Right lung (tissue), 10 donors: ENCODE results near the gene AGK. TPM values are rescaled to one million over a fixed set of nuclear protein-coding genes. Genes with fewer than 3 reads are reported as not detected.

Experiments used
- DNase-seq, 2 donors: peaks; one replicate each; pipeline ENCODE4 v3.0.0-alpha.2; 2013
- long read RNA-seq, 8 donors: transcript quantifications; one replicate each; lab custom pipeline, GENCODE V29; 2026
- polyA plus RNA-seq, 5 donors: library from polyadenylated mRNA; unstranded; fragments of 120-200 nt; gene quantifications; one replicate each; pipeline versions ENCODE4 v1.2.1 to v1.2.3, GENCODE V29; 2013; ENCODE audit warnings: inconsistent platforms in 1 of 5, low replicate concordance in 1 of 5; ENCODE audit not compliant: insufficient read length in 5 of 5, insufficient read depth in 1 of 5

AGK gene
- polyA plus RNA-seq = 10 to 100 TPM; 34.6 to 41.5 (median 40.2) TPM
- long read RNA-seq, donor 1, partial matches to known transcripts = 0 of 2 reads
- long read RNA-seq, donor 1, other reads (novel, unspliced or antisense) = 0 of 2 reads
- long read RNA-seq, donor 2 = 0 reads
- long read RNA-seq, donor 3, partial matches to known transcripts = 0 of 1 reads
- long read RNA-seq, donor 3, other reads (novel, unspliced or antisense) = 0 of 1 reads
- long read RNA-seq, donor 4 = 0 reads
- long read RNA-seq, donor 5, partial matches to known transcripts = 0 of 2 reads
- long read RNA-seq, donor 5, other reads (novel, unspliced or antisense) = 0 of 2 reads
- long read RNA-seq, donor 6, partial matches to known transcripts = 0 of 1 reads
- long read RNA-seq, donor 6, other reads (novel, unspliced or antisense) = 0 of 1 reads
- long read RNA-seq, donor 7, partial matches to known transcripts = 10 of 17 reads
- long read RNA-seq, donor 7, other reads (novel, unspliced or antisense) = 5 of 17 reads
- long read RNA-seq, donor 8, partial matches to known transcripts = 0 of 1 reads
- long read RNA-seq, donor 8, other reads (novel, unspliced or antisense) = 0 of 1 reads

- peak; percentile 62 to 71 for DNase-seq
Observed at GRCh38 chr7:141551094-141551781, at the start of gene AGK. TSS of gene AGK (plus strand) at chr7:141551410. CDS start at chr7:141555467, 4,057 bp downstream.

GRCh38 chr7:141501451-141501850, 49.8 kb upstream of the AGK start:
- no peak for DNase-seq

DNA sequence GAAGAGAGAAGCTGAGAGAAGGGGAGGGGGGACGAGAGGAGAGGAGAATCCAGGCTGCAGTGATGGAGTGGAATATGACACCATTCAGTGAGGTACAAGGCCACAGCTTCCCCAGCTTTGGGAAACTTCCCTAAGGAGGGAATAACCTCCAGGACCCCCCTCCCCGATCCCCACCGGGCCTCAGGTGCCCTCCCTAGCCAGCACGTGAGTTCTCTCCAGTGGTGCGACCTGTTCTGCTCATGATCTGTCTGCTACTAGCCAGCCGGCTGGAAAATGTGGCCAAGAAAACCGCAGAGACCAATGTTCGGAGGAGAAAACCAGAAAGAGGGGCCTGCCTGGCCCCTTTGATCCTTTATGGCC, 39.9 kb upstream of the AGK start:
- no peak for DNase-seq

- DNase-seq = no peak
Observed at GRCh38 chr7:141511676-141512396, 39.4 kb upstream of the AGK start.

DNA sequence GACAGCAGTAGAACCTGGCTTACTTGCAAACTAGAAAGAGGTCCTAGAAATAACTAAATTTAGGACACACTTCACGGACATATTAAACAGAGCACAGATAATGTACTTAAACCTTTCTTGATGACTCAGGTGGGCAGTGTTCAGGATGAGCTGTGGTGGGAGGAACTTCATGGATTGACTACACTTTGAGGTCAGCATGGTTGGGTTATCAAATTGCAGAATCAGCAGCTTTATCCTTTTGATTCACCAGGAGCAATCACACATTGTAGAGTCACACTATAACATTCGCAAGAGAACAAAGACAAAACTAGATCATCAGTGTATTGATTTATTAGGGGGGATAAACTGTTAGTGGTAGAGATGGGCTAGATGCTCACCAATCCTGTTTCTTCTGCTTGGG, 38.6 kb upstream of the AGK start:
- DNase-seq = no peak

GRCh38 chr7:141513720-141514119, 37.5 kb upstream of the AGK start:
- DNase-seq = no peak

DNA sequence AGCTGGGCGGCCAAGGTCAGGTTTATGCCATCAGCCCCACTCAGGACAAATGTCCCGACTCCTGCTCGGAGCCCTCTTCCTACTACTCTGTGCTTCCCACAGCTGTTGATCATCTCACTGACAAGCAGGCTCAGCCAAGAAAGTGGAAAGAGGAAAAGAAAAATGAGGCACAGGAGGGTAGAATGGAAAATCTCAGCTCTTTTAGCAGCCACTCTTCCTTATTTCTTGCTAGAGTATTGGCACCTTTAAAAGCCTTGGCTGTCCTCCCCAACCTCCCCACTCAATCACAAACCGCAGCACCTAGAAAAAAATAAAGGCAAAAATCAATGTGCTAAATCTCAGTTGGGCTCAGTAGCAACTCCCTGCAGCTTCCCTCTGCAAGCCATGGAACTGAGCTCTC, 35.3 kb upstream of the AGK start:
- no peak for DNase-seq

- no peak for DNase-seq
Observed at GRCh38 chr7:141519623-141520022, 31.6 kb upstream of the AGK start.

DNA sequence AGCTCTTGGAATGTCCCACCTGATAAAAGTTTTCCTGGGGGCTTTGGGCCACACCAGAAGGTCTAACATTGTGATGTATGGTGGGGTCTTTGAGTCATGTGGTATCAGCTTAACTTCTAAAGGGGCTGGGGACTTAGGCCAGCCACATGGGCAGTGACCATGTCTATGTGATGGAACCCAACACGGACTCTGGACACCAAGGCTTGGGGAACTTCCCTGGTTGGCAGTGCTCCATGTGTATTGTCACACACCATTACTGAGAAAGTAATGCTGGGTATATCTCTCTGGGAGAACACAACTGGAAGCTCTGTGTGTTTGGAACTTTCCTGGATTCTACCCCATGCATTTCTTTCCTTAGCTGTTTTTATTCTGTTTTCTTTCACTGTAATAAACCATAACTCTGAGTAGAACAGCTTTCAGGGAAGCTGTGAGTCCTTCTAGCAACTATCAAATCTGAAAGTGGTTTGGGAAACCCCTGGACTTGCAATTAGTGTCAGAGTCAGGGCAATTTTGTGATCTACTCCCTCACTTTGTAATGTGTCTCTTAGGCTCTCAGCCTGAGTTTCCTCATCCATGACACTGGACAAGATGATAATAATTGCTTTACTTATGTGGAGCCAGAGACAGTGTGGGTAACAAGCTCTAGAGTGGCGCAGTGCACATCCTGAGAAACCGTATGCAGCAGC, 28.4 kb upstream of the AGK start:
- DNase-seq = no peak

DNA sequence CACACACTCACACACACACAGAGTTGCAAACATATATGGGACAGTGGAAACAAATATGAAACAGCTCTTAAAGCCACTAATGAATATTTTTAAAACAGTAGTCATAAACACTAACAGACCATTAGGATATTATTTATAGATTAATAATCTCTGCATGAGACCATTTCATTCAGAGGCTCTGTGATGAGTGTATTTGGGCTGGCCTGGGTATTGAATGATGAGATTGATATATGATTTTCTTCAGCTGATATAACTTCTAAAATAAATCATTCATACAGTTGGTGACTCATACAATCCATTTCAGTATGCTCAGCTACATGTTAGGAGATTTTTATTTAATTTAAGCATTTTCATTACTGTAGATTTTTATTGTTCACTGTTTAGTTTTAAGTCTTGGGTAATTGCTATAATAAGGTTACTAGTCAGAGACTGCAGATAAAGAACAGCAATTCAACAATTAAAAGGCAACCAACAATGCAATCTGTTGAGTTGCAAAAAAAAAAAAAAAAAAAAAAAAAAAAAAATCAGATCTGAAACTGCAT, 25.2 kb upstream of the AGK start:
- DNase-seq = no peak

DNA sequence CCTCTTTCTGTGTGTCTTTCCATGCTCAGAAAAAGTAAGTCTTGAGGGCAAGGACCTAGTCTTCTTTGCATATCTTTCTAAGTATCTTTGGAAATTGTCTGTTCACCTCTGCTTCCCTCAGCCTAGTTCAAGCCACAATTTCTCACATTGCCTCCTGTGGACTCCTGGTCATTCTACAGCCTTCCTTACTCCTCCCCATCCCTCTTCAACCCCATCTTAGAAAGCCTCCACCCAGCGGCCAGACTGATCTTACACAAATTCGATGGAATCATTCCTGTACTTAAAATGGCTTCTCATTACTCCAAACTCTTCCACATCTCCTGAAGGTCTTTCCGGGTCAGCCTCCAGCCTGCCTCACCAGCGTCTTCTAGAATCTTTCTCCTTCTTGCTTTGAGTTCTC, 24.1 kb upstream of the AGK start:
- no peak for DNase-seq

DNA sequence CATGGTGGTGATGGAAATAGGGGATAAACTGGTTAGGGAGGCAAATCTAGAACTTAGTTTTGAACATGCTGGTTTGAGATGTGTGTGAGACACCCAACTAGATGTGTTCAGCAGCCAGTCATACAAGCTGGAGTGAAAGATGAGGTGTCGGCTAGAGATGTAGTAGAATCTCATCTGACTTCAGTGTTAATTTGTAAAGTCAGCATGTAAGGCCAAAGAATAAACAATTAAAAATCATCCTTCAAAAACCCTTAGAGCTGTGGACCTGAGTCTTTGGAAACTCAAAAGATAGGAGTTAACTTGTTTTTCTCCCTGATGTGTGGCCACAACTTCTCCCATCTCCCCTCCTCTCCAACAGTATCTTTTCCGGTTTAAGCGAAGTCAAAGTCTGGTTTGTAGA, 22.8 kb upstream of the AGK start:
- no peak for DNase-seq

GRCh38 chr7:141533149-141533949, 17.9 kb upstream of the AGK start:
- DNase-seq = peak; percentile 67 to 82

DNA sequence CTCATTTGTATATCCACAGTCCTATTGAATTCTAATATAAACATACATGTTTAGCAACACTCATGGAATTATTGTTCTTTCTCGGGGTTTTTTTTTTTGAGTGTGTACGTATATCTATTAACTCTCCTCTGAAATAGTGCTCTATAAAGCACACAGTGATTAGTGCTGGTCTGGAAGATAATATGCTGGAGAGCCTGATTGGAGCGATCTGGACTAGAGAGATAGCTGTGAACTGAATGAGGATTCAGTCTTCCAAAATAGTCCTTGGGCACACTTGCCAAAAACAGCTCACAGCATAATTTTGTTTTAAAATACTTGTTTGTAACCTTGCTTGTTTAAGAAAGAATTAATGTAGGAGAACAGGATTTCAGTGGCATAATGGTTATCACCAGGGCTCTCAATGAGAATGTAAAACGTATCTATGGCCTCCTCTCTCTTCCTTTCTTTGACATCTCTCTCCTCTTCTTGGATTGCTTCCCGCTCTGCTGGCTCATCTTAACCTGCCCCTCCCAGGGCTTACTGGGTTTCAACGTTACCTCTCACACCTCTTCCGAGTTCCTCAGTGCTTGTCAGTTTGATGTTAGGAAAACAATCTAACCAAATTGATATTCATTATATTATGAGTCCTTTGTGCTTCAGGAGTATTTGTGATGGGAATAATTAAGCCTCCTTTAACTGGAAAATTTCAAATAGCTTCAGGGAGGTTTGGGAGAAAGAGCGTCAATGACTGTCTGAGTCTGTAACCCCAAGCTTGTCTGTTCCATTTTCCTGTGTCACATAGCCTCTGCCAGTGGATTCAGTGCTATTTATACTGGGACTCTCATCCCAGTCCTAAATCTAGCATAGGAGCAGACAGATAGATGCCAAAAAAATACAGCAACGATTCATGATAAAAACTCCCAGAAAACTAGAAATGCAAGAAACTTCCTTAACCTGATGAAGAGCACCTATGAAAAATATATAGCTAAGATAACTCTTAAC, 16.2 kb upstream of the AGK start:
- DNase-seq = no peak

- no peak for DNase-seq
Observed at GRCh38 chr7:141537906-141538305, 13.3 kb upstream of the AGK start.

GRCh38 chr7:141541375-141541774, 9.8 kb upstream of the AGK start:
- DNase-seq = no peak

DNA sequence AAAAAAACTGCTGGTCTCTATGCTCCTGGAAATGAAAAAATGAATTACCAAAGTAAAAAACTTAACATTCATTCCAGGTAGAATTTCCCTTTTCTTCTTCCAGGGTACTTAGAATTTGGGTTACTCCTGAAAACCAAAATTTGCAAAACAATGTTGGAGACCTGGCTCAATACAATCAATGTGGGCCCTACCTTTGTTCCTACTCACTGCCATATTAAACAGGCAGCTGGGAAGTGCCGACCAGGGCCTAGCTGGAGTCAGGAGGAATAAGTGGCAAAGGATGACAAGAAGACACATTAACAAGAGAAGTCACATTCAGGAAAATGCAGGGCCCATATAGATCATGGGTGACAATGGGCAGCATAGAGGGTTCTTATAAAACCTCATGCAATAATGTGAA, 6.4 kb upstream of the AGK start:
- no peak for DNase-seq

- DNase-seq = no peak
Observed at GRCh38 chr7:141549582-141549981, 1.6 kb upstream of the AGK start.

DNA sequence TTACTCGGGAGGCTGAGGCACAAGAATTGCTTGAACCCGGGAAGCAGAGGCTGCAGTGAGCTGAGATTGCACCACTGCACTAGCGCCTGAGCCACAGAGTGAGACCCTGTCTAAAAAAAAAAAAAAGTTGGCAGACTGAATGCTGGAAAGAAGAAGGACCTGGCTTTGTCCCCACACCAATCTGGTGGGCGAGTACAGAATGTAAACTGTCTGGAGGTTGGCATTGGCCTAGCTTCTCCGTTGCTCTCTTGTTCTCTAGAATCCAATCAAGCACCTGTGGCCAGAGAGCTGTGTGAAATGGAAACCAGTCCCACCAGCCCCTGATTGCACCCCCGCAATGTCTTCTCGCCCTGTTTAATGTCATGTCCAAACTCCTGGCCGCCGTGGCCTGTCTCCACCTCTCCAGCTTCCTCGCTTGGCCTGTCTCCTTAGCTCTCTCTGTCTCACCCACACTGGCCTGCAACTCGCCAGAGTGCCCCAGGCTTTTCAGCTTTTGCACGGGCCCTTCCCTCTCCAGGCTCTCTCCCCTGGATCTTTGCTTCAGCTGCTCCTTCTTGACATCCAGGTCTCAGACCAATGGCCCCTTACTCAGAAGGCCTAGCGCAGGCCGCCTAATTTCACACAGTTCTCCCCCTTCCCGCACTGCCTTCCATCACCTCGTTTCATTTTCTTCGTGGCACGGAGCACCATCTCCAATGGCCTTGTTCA, 670 bp upstream of the AGK start:
- DNase-seq = peak in 1 of 2 donors; percentile 6
